ENCODE data around the gene PGP.

The PGP gene

DNA sequence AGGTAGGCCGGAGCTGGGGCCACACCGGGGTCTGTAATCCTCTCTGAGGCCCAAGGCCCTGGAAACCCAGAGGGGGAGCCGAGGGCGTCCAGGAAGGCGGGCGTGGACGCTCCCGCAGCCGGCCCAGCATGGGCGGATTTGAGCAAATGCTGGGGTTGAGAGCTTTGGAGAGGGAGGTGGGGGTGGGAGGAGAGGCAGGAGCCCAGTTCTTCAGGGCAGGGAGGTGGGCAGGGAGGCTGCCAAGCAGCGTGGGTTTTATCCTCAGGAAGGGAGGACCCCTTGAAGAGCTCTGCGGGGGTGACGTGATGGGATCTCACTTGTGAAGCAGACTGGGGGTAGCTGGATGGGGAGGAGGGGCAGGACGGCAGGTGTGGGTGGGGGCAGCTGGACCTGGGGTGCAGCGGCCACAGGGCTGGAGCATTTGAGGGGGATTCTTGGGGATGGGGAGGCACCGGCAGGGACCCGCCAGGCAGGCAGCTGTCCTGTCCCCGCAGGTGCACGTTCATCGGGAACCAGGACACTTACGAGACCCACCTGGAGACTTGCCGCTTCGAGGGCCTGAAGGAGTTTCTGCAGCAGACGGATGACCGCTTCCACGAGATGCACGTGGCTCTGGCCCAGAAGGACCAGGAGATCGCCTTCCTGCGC, 41.8 kb downstream of the PGP start:
- TF ChIP-seq, protein P1, sequence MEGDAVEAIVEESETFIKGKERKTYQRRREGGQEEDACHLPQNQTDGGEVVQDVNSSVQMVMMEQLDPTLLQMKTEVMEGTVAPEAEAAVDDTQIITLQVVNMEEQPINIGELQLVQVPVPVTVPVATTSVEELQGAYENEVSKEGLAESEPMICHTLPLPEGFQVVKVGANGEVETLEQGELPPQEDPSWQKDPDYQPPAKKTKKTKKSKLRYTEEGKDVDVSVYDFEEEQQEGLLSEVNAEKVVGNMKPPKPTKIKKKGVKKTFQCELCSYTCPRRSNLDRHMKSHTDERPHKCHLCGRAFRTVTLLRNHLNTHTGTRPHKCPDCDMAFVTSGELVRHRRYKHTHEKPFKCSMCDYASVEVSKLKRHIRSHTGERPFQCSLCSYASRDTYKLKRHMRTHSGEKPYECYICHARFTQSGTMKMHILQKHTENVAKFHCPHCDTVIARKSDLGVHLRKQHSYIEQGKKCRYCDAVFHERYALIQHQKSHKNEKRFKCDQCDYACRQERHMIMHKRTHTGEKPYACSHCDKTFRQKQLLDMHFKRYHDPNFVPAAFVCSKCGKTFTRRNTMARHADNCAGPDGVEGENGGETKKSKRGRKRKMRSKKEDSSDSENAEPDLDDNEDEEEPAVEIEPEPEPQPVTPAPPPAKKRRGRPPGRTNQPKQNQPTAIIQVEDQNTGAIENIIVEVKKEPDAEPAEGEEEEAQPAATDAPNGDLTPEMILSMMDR (IDR thresholded peaks at IDR 0.05; ENCODE audit: poor library complexity, severe bottlenecking) = no peak
- DNase-seq (ENCODE audit: low spot score) (no peak), ATAC-seq (ENCODE audit: low read depth) (no peak)
- H3K4me3 ChIP-seq (ENCODE audit: severe bottlenecking) = no peak overlapping the region
- no peaks in the 10 kb centered on the region for H3K27me3 ChIP-seq (ENCODE audit: insufficient read depth, poor library complexity, severe bottlenecking)
- peaks cover 63% of the 10 kb centered on the region for H3K36me3 ChIP-seq (ENCODE audit: low read depth)
- no peaks in the 10 kb centered on the region for H3K9me3 ChIP-seq (ENCODE audit: severe bottlenecking)
- H3K27ac ChIP-seq (ENCODE audit: poor library complexity, severe bottlenecking) = no peak overlapping the region
- peaks cover 5% of the 10 kb centered on the region for H3K4me1 ChIP-seq (ENCODE audit: insufficient read depth, poor library complexity, severe bottlenecking)

DNA sequence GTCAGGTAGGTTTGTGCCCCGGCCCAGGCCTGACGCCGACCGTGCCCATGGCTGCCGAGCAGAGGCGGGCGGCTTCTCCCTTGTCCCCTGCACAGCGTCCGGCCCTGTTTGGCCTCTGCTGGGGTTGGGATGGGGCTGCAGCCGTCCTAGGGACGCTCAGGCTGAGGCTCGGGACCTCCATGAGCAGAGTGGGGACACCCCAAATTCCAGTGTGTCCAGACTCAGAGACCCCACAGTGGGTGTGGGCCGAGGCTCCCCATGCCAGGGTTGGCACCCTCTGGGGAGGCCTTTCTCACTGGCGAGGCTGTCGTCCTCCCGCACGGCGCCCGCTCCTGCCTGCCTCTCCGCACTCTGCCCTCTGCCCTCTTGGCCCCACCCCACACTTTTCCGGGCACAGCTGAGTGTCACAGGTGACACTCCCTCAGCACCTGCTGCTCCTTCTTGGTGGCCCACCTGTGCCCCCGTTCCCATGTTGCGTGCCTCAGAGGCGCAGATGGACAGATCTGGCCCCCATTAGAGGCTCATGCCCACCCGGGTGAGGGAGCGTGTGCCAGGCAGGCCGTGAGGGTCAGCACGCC, 43.0 kb downstream of the PGP start:
- Histone ChIP-seq H3K36me3 (ENCODE audit: low read depth) (peaks cover 62% of the 10 kb centered on the region), H3K9me3 (ENCODE audit: severe bottlenecking) (no peaks in the 10 kb centered on the region), H3K4me3 (ENCODE audit: severe bottlenecking) (no peak overlapping the region), H3K4me1 (ENCODE audit: insufficient read depth, poor library complexity, severe bottlenecking) (peaks cover 5% of the 10 kb centered on the region), H3K27me3 (ENCODE audit: insufficient read depth, poor library complexity, severe bottlenecking) (no peaks in the 10 kb centered on the region), H3K27ac (ENCODE audit: poor library complexity, severe bottlenecking) (no peak overlapping the region)
- no peak for DNase-seq (ENCODE audit: low spot score)
- TF ChIP-seq, protein P1 (IDR thresholded peaks at IDR 0.05; ENCODE audit: poor library complexity, severe bottlenecking) = no peak
- ATAC-seq (ENCODE audit: low read depth) = no peak

DNA sequence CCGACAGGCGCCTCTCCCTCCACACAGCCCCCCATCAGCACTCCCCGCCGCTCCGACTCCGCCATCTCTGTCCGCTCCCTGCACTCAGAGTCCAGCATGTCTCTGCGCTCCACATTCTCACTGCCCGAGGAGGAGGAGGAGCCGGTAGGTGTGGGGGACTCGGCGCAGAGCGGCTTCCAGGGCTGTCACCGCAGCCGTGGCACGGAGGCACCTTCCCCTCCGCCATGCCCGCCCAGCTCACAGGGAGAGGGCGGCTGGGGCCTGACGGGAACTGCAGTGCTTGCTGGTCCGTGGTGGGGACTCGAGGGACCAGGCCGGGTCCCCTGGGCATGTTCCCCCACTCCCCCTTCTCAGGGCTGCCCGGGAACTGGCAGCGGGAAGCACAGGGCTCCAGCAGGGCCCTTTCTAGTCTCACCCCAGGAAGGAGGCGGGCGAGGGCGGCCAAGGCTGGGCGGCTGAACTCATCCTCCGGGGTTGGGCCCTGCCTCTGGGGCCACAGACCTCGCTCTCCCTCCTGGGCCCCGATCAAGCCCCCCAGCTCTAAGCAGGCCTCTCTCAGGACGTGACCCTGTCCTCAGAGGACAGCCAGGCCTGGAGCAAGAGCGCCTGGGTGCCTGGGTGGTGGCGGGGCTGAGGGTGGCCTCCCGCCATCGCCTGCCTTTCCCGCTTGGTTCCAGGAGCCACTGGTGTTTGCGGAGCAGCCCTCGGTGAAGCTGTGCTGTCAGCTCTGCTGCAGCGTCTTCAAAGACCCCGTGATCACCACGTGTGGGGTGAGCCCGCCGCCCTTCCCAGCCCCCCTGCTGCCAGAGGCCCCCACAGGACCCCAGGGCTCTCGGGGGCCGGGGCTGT, 43.8 kb downstream of the PGP start:
- ATAC-seq (ENCODE audit: low read depth) (no peak), DNase-seq (ENCODE audit: low spot score) (no peak)
- TF ChIP-seq, protein P1 (IDR thresholded peaks at IDR 0.05; ENCODE audit: poor library complexity, severe bottlenecking) = no peak
- Histone ChIP-seq H3K27ac (ENCODE audit: poor library complexity, severe bottlenecking) (no peak overlapping the region), H3K4me3 (ENCODE audit: severe bottlenecking) (no peak overlapping the region), H3K4me1 (ENCODE audit: insufficient read depth, poor library complexity, severe bottlenecking) (peaks cover under 1% of the 10 kb centered on the region), H3K9me3 (ENCODE audit: severe bottlenecking) (no peaks in the 10 kb centered on the region), H3K27me3 (ENCODE audit: insufficient read depth, poor library complexity, severe bottlenecking) (no peaks in the 10 kb centered on the region), H3K36me3 (ENCODE audit: low read depth) (peaks cover 65% of the 10 kb centered on the region)

DNA sequence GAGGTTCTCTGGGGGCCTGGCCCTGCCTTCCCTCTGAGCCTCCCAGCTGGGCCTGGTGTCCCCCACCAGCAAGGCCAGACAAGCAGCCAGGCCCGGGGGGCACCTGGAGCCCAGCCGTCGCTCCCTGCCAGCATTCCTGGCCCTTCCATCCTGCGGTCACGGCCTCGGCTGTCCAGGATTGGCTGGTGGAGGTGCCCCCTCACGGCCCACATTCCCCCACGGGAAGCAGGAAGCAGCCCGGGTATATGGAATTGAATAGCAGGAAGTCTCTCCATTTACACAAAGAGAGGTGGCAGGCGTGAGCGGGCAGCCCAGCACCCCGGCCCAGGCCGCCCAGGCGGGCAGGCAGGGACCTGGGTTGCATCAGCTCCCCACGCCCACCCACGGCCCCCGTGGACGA, 44.6 kb downstream of the PGP start:
- DNase-seq (ENCODE audit: low spot score) = no peak
- no peak for ATAC-seq (ENCODE audit: low read depth)
- Histone ChIP-seq H3K36me3 (ENCODE audit: low read depth) (peaks cover 63% of the 10 kb centered on the region), H3K27ac (ENCODE audit: poor library complexity, severe bottlenecking) (no peak overlapping the region), H3K27me3 (ENCODE audit: insufficient read depth, poor library complexity, severe bottlenecking) (no peaks in the 10 kb centered on the region), H3K4me1 (ENCODE audit: insufficient read depth, poor library complexity, severe bottlenecking) (no peaks in the 10 kb centered on the region), H3K4me3 (ENCODE audit: severe bottlenecking) (no peak overlapping the region), H3K9me3 (ENCODE audit: severe bottlenecking) (no peaks in the 10 kb centered on the region)
- TF ChIP-seq, protein P1 (IDR thresholded peaks at IDR 0.05; ENCODE audit: poor library complexity, severe bottlenecking) = no peak
